Activated T-helper 1 cell treated with Interleukin-2 at 50 U/mL for 16 hours (primary cell): ENCODE measurements around the gene CNTNAP2.

Experiments used
- DNase-seq: peaks from one replicate; pipeline ENCODE4 v3.0.0-alpha.2; 2020; ENCODE audit warnings: low read depth

CNTNAP2 gene

GRCh38 chr7:147859486-147859885, 1742.9 kb downstream of the CNTNAP2 start:
- DNase-seq: no peak

GRCh38 chr7:147861058-147861716, 1744.6 kb downstream of the CNTNAP2 start:
- DNase-seq: no peak

- no peak for DNase-seq
Observed at GRCh38 chr7:147861945-147862344, 1745.3 kb downstream of the CNTNAP2 start.

GRCh38 chr7:147869456-147869855, 1752.9 kb downstream of the CNTNAP2 start:
- no peak for DNase-seq

- no peak for DNase-seq
Observed at GRCh38 chr7:147878912-147879661, 1762.5 kb downstream of the CNTNAP2 start.

- DNase-seq: no peak
Observed at GRCh38 chr7:147885869-147886268, 1769.3 kb downstream of the CNTNAP2 start.

- DNase-seq: no peak
Observed at GRCh38 chr7:147894271-147894670, 1777.7 kb downstream of the CNTNAP2 start.

GRCh38 chr7:147896121-147896520, 1779.5 kb downstream of the CNTNAP2 start:
- no peak for DNase-seq

- no peak for DNase-seq
Observed at GRCh38 chr7:147903536-147904218, 1787.1 kb downstream of the CNTNAP2 start.

GRCh38 chr7:147904219-147904576, 1787.6 kb downstream of the CNTNAP2 start:
- DNase-seq: no peak

- no peak for DNase-seq
Observed at GRCh38 chr7:147909431-147910148, 1793.0 kb downstream of the CNTNAP2 start.

- no peak for DNase-seq
Observed at GRCh38 chr7:147911201-147911601, 1794.6 kb downstream of the CNTNAP2 start.

- no peak for DNase-seq
Observed at GRCh38 chr7:147912291-147912690, 1795.7 kb downstream of the CNTNAP2 start.

- no peak for DNase-seq
Observed at GRCh38 chr7:147912946-147913638, 1796.5 kb downstream of the CNTNAP2 start.

- no peak for DNase-seq
Observed at GRCh38 chr7:147915781-147916180, 1799.2 kb downstream of the CNTNAP2 start.

- DNase-seq: no peak
Observed at GRCh38 chr7:147916573-147916972, 1800.0 kb downstream of the CNTNAP2 start.

GRCh38 chr7:147923841-147924240, 1807.2 kb downstream of the CNTNAP2 start:
- no peak for DNase-seq

GRCh38 chr7:147937428-147937827, 1820.8 kb downstream of the CNTNAP2 start:
- no peak for DNase-seq

GRCh38 chr7:147941381-147941780, 1824.8 kb downstream of the CNTNAP2 start:
- no peak for DNase-seq

- DNase-seq: no peak
Observed at GRCh38 chr7:147944321-147944720, 1827.7 kb downstream of the CNTNAP2 start.

- DNase-seq: no peak
Observed at GRCh38 chr7:147952918-147953317, 1836.3 kb downstream of the CNTNAP2 start.
